K562 (cell line): ENCODE data around the gene HS2ST1. TPM values are rescaled to one million over a fixed set of nuclear protein-coding genes. Genes with fewer than 3 reads are reported as not detected.

Experiments used
- ATAC-seq: fragments of 200-7000 bp; cut with Tn5 transposase; 3 replicates; pipeline ENCODE4 v1.9.1; 2020; ENCODE audit warnings: moderate library complexity
- BruUV-seq: library from RNA; stranded (reverse); fragments of 400-500 nt; replicated peaks from 2 replicates; lab custom pipeline; 2021; lab: Mats Ljungman, UMichigan
- CTCF ChIA-PET: fragments of 300-600 bp; formaldehyde crosslinking; extraction: SDS; loops from one replicate; lab custom pipeline; 2021; ENCODE audit warnings: low intra/inter-chr PET ratio; lab: Yijun Ruan, JAX
- POLR2A ChIA-PET: fragments of 300-600, 350-650 bp; sonication (Branson Sonifier 250); formaldehyde crosslinking; extraction: SDS; loops from one replicate; lab custom pipeline; 2021; ENCODE audit warnings: antibody characterized with exemption, inconsistent platforms; lab: Yijun Ruan, JAX
- DNase-seq, 4 experiments: peaks; one replicate each; pipeline versions ENCODE4 v3.0.0 to v3.0.0-alpha.2; 2011 to 2018; ENCODE audit warnings: low spot score in 3 of 4, mixed read lengths in 3 of 4; ENCODE audit errors: extremely low read depth in 1 of 4
- FAIRE-seq: peaks from 2 replicates; lab custom pipeline; 2011; peaks lifted over from hg19 to GRCh38; lab: Jason Lieb, UNC
- H2AFZ ChIP-seq: 2 replicates; pipeline ENCODE4 v1.6.0; 2011; ENCODE audit warnings: low read depth, low read length, control low read depth, inconsistent platforms
- H3K27ac ChIP-seq: fragments of 200-600 bp; 3 replicates; pipeline ENCODE4 v1.8.0; 2011; ENCODE audit warnings: low read depth, mild to moderate bottlenecking, control low read depth, inconsistent platforms, low read length, moderate library complexity, mixed read lengths; ENCODE audit errors: extremely low read depth
- H3K27me3 ChIP-seq, 2 experiments: fragments of 300-600 bp in 1 of 2; 2 replicates in 1 of 2; 3 replicates in 1 of 2; pipeline versions ENCODE4 v1.6.0 to v1.8.0; 2011; ENCODE audit warnings: inconsistent platforms in 2 of 2, low read length in 2 of 2, mild to moderate bottlenecking in 1 of 2, mixed read lengths in 1 of 2, moderate library complexity in 1 of 2; ENCODE audit not compliant: control insufficient read depth in 2 of 2, insufficient read depth in 2 of 2
- H3K36me3 ChIP-seq: fragments of 300-600 bp; 3 replicates; pipeline ENCODE4 v1.8.0; 2011; ENCODE audit warnings: mild to moderate bottlenecking, low read length, inconsistent platforms; ENCODE audit not compliant: control insufficient read depth, insufficient read depth
- H3K4me1 ChIP-seq, 2 experiments: fragments of 200-600 bp in 1 of 2; replicated peaks in 1 of 2; 2 replicates in 1 of 2; 3 replicates in 1 of 2; pipeline versions ENCODE4 v1.5.1 to v1.8.0; 2011; ENCODE audit warnings: inconsistent platforms in 2 of 2, low read length in 2 of 2, mild to moderate bottlenecking in 1 of 2, mixed read lengths in 1 of 2, moderate library complexity in 1 of 2; ENCODE audit not compliant: control insufficient read depth in 2 of 2, insufficient read depth in 2 of 2
- H3K4me2 ChIP-seq: 2 replicates; pipeline ENCODE4 v1.6.1; 2011; ENCODE audit warnings: low read length, control low read depth, inconsistent platforms, mixed read lengths; ENCODE audit not compliant: insufficient read depth
- H3K4me3 ChIP-seq: fragments of 200-600 bp; sonication (generic), shearing (Covaris generic); 2 replicates; pipeline ENCODE4 v1.5.1; 2016; ENCODE audit warnings: control low read depth, inconsistent platforms
- H3K79me2 ChIP-seq: fragments of 200-600 bp; 3 replicates; pipeline ENCODE4 v1.8.0; 2011; ENCODE audit warnings: low read length, inconsistent platforms; ENCODE audit not compliant: control insufficient read depth, insufficient read depth
- H3K9ac ChIP-seq, 2 experiments: 2 replicates each; pipeline versions ENCODE4 v1.6.0 to v1.6.1; 2011; ENCODE audit warnings: low read depth in 2 of 2, low read length in 2 of 2, control low read depth in 1 of 2, inconsistent platforms in 1 of 2, mild to moderate bottlenecking in 1 of 2, mixed read lengths in 1 of 2; ENCODE audit not compliant: insufficient read depth in 1 of 2
- H3K9me1 ChIP-seq: one replicate; pipeline ENCODE4 v1.6.0; 2011; ENCODE audit warnings: inconsistent platforms, mild to moderate bottlenecking, low read length, moderate library complexity; ENCODE audit not compliant: control insufficient read depth, insufficient read depth
- H3K9me3 ChIP-seq: replicated peaks from 2 replicates; pipeline ENCODE4 v1.5.1; 2011; ENCODE audit warnings: low read depth, low read length, inconsistent platforms; ENCODE audit not compliant: control insufficient read depth, insufficient read depth
- H4K20me1 ChIP-seq: replicated peaks from 2 replicates; pipeline ENCODE4 v1.6.1; 2011; ENCODE audit warnings: low read length, inconsistent platforms, mixed read lengths; ENCODE audit not compliant: control insufficient read depth, insufficient read depth
- CBX3 ChIP-seq, 2 experiments: IDR thresholded peaks; 1 replicate in 1 of 2; 2 replicates in 1 of 2; pipeline ENCODE4 v1.6.1; 2012; ENCODE audit warnings: inconsistent platforms in 2 of 2, low read length in 2 of 2, borderline replicate concordance in 1 of 2, control low read depth in 1 of 2
- GABPB1 ChIP-seq: sonication (generic); formaldehyde crosslinking; IDR thresholded peaks from 2 replicates; pipeline ENCODE4 v1.8.0; 2022; ENCODE audit warnings: mild to moderate bottlenecking, missing genetic modification reagents
- NCOA4 ChIP-seq: fragments of 450-650 bp; IDR thresholded peaks from 2 replicates; pipeline ENCODE4 v1.6.1; 2018; ENCODE audit warnings: mild to moderate bottlenecking; ENCODE audit not compliant: partially characterized antibody
- NCOR1 ChIP-seq: fragments of 450-650 bp; IDR thresholded peaks from 2 replicates; pipeline ENCODE4 v1.6.1; 2016; ENCODE audit warnings: mild to moderate bottlenecking, moderate library complexity
- TCFL5 ChIP-seq: fragments of 250-450 bp; sonication (Bioruptor Pico); conservative IDR thresholded peaks from 2 replicates; pipeline ENCODE4 v1.6.1; 2021; ENCODE audit warnings: mild to moderate bottlenecking, moderate library complexity, matching md5 sums
- ZNF197 ChIP-seq: fragments of 200-800 bp; sonication (Bioruptor generic); IDR thresholded peaks from 2 replicates; pipeline ENCODE4 v1.6.1; 2016; ENCODE audit warnings: low read depth, missing genetic modification characterization, missing compliant biosample characterization
- WGBS: fragments of 100-300 bp; shearing (Covaris generic); methylation state at CpG from one replicate; pipeline ENCODE4 v1.1.6; 2016; ENCODE audit warnings: low coverage, mixed read lengths; ENCODE audit not compliant: insufficient coverage; ENCODE audit errors: missing lambda C conversion rate; 5-methylcytosine and 5-hydroxymethylcytosine counted together
- in situ Hi-C: fragments of 300-500 bp; cut with MboI; formaldehyde crosslinking; loops from 4 replicates; pipeline ENCODE4 v1.15.0; 2018; ENCODE audit warnings: inconsistent platforms, mixed read lengths
- intact Hi-C: fragments of 100-400 bp; cut with micrococcal nuclease; formaldehyde crosslinking; loops from 2 replicates; pipeline ENCODE4 v1.14.2; 2022
- polyA plus RNA-seq, 8 experiments: library from polyadenylated mRNA; depleted of rRNA in 4 of 8; stranded (reverse) in 5 of 8; unstranded in 3 of 8; fragments of >200 nt; fragmentation: Nextera tagmentation in 2 of 8; fragmentation: Illumina TruSeq in 1 of 8; extraction: Ambion mirVana in 2 of 8; extraction: Trizol in 1 of 8; gene quantifications; 2 replicates each; pipeline versions ENCODE4 v1.2.1 to v1.2.3, GENCODE V29; 2011 to 2014; ENCODE audit warnings: inconsistent platforms in 1 of 8, missing spikeins in 1 of 8
- total RNA-seq, 7 experiments: library from RNA; depleted of rRNA in 6 of 7; stranded (reverse); fragments of >200 nt in 6 of 7; fragmentation: Illumina TruSeq in 2 of 7; extraction: Trizol in 2 of 7; gene quantifications; 2 replicates each; pipeline versions ENCODE4 v1.2.1 to v1.2.3, GENCODE V29; 2011 to 2021; ENCODE audit warnings: low replicate concordance in 1 of 7
- TF ChIP-seq, protein P1 (sequence below): IDR thresholded peaks from 3 replicates; pipeline ENCODE4 v1.6.1; 2011; ENCODE audit warnings: borderline replicate concordance, mild to moderate bottlenecking, moderate library complexity; ENCODE audit not compliant: insufficient read length; ENCODE audit errors: extremely low read depth
- TF ChIP-seq, protein P2 (sequence below): sonication (generic); formaldehyde crosslinking; IDR thresholded peaks from 2 replicates; pipeline ENCODE4 v1.8.0; 2022; ENCODE audit warnings: mild to moderate bottlenecking, missing genetic modification reagents

Gene HS2ST1
- total and polyA plus RNA-seq, 9 of the 15 experiments (the other 6 are each of a cell fraction or from before 2014, with no cell fraction given), result 7.7 to 43.3 (median 25.8) TPM

- H3K4me2 ChIP-seq, result no peak overlapping the region
- no peak for FAIRE-seq
- CTCF ChIA-PET, result no interaction called here
- H2AFZ ChIP-seq, result no peak overlapping the region
- no peak overlapping the region for H3K4me3 ChIP-seq
- H3K9me3 ChIP-seq, result peaks cover 31% of the 10 kb centered on the region
- no peak overlapping the region for H3K27ac ChIP-seq
- H3K36me3 ChIP-seq, result peaks cover 12% of the 10 kb centered on the region; the same call in 2 of the 3 replicates
- no TSS peak for BruUV-seq
- DNase-seq, result no peak
- no peak overlapping the region for H3K9ac ChIP-seq
- intact Hi-C loops (no loop called here), in situ Hi-C loops (no loop called here)
- H3K9me1 ChIP-seq, result no peaks in the 10 kb centered on the region
- no peak for TF ChIP-seq NCOR1
- TF ChIP-seq CBX3 (IDR thresholded peaks at IDR 0.05; ENCODE audit: borderline replicate concordance in 1 of 2, low read length in 2 of 2), result 0 out of 3 replicates have a peak, but pooled peaks of 1 of the 2 experiments have one; percentile 4
- peaks cover 97% of the 10 kb centered on the region for H3K79me2 ChIP-seq
- WGBS, result 100% methylated on average over 1 of the region's 1 CpG
- H3K27me3 ChIP-seq, result no peaks in the 10 kb centered on the region
- H3K4me1 ChIP-seq, result no peaks in the 10 kb centered on the region; a peak in 1 of 5 replicates
- POLR2A ChIA-PET, result no interaction called here
- ATAC-seq, result no peak
- no peaks in the 10 kb centered on the region for H4K20me1 ChIP-seq
Observed at GRCh38 chr1:86925742-86926141, 11.3 kb downstream of the HS2ST1 start.

DNA sequence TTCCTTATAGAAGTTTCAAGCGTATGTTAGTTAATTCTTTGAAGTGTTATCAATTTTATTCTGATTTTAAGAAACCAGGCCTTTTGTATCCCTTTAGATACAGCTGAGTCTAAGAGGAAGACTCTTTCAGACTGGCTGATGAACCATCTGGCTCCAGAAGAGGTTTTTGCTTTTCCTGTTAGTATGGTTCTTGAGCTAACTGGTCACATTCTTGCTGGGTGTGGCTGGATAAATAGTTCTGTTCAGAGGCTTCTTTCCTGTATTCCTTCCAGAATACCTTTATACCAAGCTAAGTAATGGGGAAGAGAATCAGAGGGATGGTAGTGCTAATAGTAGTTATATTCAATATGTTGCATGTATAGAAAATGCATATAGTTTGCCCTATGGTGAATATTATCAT, 12.4 kb downstream of the HS2ST1 start:
- H3K9ac ChIP-seq, result no peak overlapping the region
- H2AFZ ChIP-seq, result no peak overlapping the region
- in situ Hi-C loops (no loop called here), intact Hi-C loops (no loop called here)
- H4K20me1 ChIP-seq, result no peaks in the 10 kb centered on the region
- BruUV-seq, result no TSS peak
- 95% methylated on average over 1 of the region's 1 CpG for WGBS
- no peak overlapping the region for H3K27ac ChIP-seq
- H3K4me2 ChIP-seq, result no peak overlapping the region
- H3K27me3 ChIP-seq, result no peaks in the 10 kb centered on the region
- no peak overlapping the region for H3K4me3 ChIP-seq
- POLR2A ChIA-PET, result no interaction called here
- peaks cover 22% of the 10 kb centered on the region for H3K9me3 ChIP-seq
- H3K79me2 ChIP-seq, result peaks cover 97% of the 10 kb centered on the region
- peaks cover 4% of the 10 kb centered on the region; the same call in 1 of the 3 replicates for H3K36me3 ChIP-seq
- FAIRE-seq, result no peak
- H3K9me1 ChIP-seq, result no peaks in the 10 kb centered on the region
- DNase-seq, result no peak
- ATAC-seq, result peak; percentile 62
- CTCF ChIA-PET, result no interaction called here
- H3K4me1 ChIP-seq, result no peaks in the 10 kb centered on the region; a peak in 1 of 5 replicates
- no peak for TF ChIP-seq TCFL5 (CRISPR knock-in tag)
- no peak for TF ChIP-seq NCOA4
- no peak for TF ChIP-seq GABPB1
- TF ChIP-seq, protein P1, sequence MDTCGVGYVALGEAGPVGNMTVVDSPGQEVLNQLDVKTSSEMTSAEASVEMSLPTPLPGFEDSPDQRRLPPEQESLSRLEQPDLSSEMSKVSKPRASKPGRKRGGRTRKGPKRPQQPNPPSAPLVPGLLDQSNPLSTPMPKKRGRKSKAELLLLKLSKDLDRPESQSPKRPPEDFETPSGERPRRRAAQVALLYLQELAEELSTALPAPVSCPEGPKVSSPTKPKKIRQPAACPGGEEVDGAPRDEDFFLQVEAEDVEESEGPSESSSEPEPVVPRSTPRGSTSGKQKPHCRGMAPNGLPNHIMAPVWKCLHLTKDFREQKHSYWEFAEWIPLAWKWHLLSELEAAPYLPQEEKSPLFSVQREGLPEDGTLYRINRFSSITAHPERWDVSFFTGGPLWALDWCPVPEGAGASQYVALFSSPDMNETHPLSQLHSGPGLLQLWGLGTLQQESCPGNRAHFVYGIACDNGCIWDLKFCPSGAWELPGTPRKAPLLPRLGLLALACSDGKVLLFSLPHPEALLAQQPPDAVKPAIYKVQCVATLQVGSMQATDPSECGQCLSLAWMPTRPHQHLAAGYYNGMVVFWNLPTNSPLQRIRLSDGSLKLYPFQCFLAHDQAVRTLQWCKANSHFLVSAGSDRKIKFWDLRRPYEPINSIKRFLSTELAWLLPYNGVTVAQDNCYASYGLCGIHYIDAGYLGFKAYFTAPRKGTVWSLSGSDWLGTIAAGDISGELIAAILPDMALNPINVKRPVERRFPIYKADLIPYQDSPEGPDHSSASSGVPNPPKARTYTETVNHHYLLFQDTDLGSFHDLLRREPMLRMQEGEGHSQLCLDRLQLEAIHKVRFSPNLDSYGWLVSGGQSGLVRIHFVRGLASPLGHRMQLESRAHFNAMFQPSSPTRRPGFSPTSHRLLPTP, result no peak
- TF ChIP-seq ZNF197 (CRISPR knock-in tag), result no peak
- TF ChIP-seq, protein P2, sequence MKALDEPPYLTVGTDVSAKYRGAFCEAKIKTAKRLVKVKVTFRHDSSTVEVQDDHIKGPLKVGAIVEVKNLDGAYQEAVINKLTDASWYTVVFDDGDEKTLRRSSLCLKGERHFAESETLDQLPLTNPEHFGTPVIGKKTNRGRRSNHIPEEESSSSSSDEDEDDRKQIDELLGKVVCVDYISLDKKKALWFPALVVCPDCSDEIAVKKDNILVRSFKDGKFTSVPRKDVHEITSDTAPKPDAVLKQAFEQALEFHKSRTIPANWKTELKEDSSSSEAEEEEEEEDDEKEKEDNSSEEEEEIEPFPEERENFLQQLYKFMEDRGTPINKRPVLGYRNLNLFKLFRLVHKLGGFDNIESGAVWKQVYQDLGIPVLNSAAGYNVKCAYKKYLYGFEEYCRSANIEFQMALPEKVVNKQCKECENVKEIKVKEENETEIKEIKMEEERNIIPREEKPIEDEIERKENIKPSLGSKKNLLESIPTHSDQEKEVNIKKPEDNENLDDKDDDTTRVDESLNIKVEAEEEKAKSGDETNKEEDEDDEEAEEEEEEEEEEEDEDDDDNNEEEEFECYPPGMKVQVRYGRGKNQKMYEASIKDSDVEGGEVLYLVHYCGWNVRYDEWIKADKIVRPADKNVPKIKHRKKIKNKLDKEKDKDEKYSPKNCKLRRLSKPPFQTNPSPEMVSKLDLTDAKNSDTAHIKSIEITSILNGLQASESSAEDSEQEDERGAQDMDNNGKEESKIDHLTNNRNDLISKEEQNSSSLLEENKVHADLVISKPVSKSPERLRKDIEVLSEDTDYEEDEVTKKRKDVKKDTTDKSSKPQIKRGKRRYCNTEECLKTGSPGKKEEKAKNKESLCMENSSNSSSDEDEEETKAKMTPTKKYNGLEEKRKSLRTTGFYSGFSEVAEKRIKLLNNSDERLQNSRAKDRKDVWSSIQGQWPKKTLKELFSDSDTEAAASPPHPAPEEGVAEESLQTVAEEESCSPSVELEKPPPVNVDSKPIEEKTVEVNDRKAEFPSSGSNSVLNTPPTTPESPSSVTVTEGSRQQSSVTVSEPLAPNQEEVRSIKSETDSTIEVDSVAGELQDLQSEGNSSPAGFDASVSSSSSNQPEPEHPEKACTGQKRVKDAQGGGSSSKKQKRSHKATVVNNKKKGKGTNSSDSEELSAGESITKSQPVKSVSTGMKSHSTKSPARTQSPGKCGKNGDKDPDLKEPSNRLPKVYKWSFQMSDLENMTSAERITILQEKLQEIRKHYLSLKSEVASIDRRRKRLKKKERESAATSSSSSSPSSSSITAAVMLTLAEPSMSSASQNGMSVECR, result no peak
